Fibroblast of lung (primary cell): ENCODE data around the gene UBE4B. TPM values are rescaled to one million over a fixed set of nuclear protein-coding genes. Genes with fewer than 3 reads are reported as not detected.

Experiments used
- DNase-seq, 2 donors: peaks; one replicate each; pipeline versions ENCODE4 v3.0.0 to v3.0.0-alpha.2; 2010; ENCODE audit warnings: low read depth in 2 of 2
- H2AFZ ChIP-seq: 2 replicates; pipeline ENCODE4 v1.5.1; 2012; ENCODE audit warnings: low read length, control low read depth, inconsistent platforms
- H3K27ac ChIP-seq: 2 replicates; pipeline ENCODE4 v1.5.1; 2011; ENCODE audit warnings: low read length, control low read depth; ENCODE audit not compliant: insufficient read depth
- H3K27me3 ChIP-seq: 2 replicates; pipeline ENCODE4 v1.5.1; 2011; ENCODE audit warnings: mild to moderate bottlenecking, low read length; ENCODE audit not compliant: control insufficient read depth, insufficient read depth
- H3K36me3 ChIP-seq: 2 replicates; pipeline ENCODE4 v1.5.1; 2011; ENCODE audit warnings: low read length; ENCODE audit not compliant: control insufficient read depth, insufficient read depth
- H3K4me1 ChIP-seq: 2 replicates; pipeline ENCODE4 v1.5.1; 2011; ENCODE audit warnings: low read length; ENCODE audit not compliant: control insufficient read depth, insufficient read depth; ENCODE audit errors: extremely low read depth
- H3K4me2 ChIP-seq: 2 replicates; pipeline ENCODE4 v1.5.1; 2011; ENCODE audit warnings: low read length, control low read depth; ENCODE audit not compliant: insufficient read depth; ENCODE audit errors: extremely low read depth
- H3K4me3 ChIP-seq, 4 experiments: fragments of 200-600 bp in 1 of 4; sonication (generic) in 1 of 4; replicated peaks in 1 of 4; 2 replicates each; pipeline ENCODE4 v1.5.1; 2011 to 2016; ENCODE audit warnings: low read length in 4 of 4, low read depth in 3 of 4, mild to moderate bottlenecking in 3 of 4, control low read depth in 2 of 4, inconsistent platforms in 1 of 4, mixed read lengths in 1 of 4; ENCODE audit not compliant: insufficient read depth in 1 of 4; ENCODE audit errors: control extremely low read depth in 1 of 4
- H3K79me2 ChIP-seq: 2 replicates; pipeline ENCODE4 v1.5.1; 2012; ENCODE audit warnings: mild to moderate bottlenecking, low read length, inconsistent platforms; ENCODE audit not compliant: control insufficient read depth, insufficient read depth
- H3K9ac ChIP-seq: 2 replicates; pipeline ENCODE4 v1.5.1; 2011; ENCODE audit warnings: mild to moderate bottlenecking, low read length, control low read depth; ENCODE audit not compliant: insufficient read depth
- H3K9me3 ChIP-seq: 2 replicates; pipeline ENCODE4 v1.5.1; 2012; ENCODE audit warnings: low read depth, low read length; ENCODE audit not compliant: control insufficient read depth, insufficient read depth
- H4K20me1 ChIP-seq: 2 replicates; pipeline ENCODE4 v1.5.1; 2011; ENCODE audit warnings: low read length; ENCODE audit not compliant: control insufficient read depth, insufficient read depth; ENCODE audit errors: extremely low read depth
- EZH2 ChIP-seq: IDR thresholded peaks from 2 replicates; pipeline ENCODE4 v1.5.1; 2012; ENCODE audit warnings: low read length, control low read depth, mild to moderate bottlenecking; ENCODE audit errors: missing control alignments
- polyA plus RNA-seq, 2 donors: library from polyadenylated mRNA; depleted of rRNA in 1 of 2; stranded (reverse) in 1 of 2; unstranded in 1 of 2; fragments of >200 nt; gene quantifications; 2 replicates each; pipeline ENCODE4 v1.2.1, GENCODE V29; 2011 to 2012; ENCODE audit warnings: missing spikeins in 1 of 2
- total RNA-seq: library from RNA; depleted of rRNA; stranded (reverse); fragments of >200 nt; gene quantifications from 2 replicates; pipeline ENCODE4 v1.2.1, GENCODE V29; 2014
- TF ChIP-seq, protein P1 (sequence below), 2 donors: IDR thresholded peaks in 1 of 2; conservative IDR thresholded peaks in 1 of 2; 1 replicate in 1 of 2; 2 replicates in 1 of 2; pipeline ENCODE4 v1.5.1; 2011 to 2012; ENCODE audit warnings: low read length in 2 of 2, control low read depth in 1 of 2, inconsistent platforms in 1 of 2, low read depth in 1 of 2, mild to moderate bottlenecking in 1 of 2

Gene UBE4B
- total and polyA plus RNA-seq, 2 donors (not counting 1 experiment from before 2014, with no cell fraction given) = 21.9 to 30.7 TPM

GRCh38 chr1:10007169-10007568 is 25.6 kb upstream of the UBE4B start:
- H3K9ac ChIP-seq = no peak overlapping the region
- H3K27me3 ChIP-seq = no peaks in the 10 kb centered on the region
- H3K4me1 ChIP-seq = no peaks in the 10 kb centered on the region
- H4K20me1 ChIP-seq = no peaks in the 10 kb centered on the region
- H3K27ac ChIP-seq = no peak overlapping the region
- no peaks in the 10 kb centered on the region for H3K9me3 ChIP-seq
- no peaks in the 10 kb centered on the region for H3K36me3 ChIP-seq
- no peak for DNase-seq
- no peak overlapping the region for H3K4me3 ChIP-seq
- H3K79me2 ChIP-seq = no peaks in the 10 kb centered on the region
- no peak overlapping the region for H2AFZ ChIP-seq
- TF ChIP-seq EZH2 = no peak
- TF ChIP-seq, protein P1, sequence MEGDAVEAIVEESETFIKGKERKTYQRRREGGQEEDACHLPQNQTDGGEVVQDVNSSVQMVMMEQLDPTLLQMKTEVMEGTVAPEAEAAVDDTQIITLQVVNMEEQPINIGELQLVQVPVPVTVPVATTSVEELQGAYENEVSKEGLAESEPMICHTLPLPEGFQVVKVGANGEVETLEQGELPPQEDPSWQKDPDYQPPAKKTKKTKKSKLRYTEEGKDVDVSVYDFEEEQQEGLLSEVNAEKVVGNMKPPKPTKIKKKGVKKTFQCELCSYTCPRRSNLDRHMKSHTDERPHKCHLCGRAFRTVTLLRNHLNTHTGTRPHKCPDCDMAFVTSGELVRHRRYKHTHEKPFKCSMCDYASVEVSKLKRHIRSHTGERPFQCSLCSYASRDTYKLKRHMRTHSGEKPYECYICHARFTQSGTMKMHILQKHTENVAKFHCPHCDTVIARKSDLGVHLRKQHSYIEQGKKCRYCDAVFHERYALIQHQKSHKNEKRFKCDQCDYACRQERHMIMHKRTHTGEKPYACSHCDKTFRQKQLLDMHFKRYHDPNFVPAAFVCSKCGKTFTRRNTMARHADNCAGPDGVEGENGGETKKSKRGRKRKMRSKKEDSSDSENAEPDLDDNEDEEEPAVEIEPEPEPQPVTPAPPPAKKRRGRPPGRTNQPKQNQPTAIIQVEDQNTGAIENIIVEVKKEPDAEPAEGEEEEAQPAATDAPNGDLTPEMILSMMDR (conservative IDR thresholded peaks at IDR 0.05 in 1 of 2, IDR thresholded peaks at IDR 0.05 in 1 of 2; ENCODE audit: low read depth in 1 of 2, low read length in 2 of 2) = no peak
- H3K4me2 ChIP-seq = no peak overlapping the region

DNA sequence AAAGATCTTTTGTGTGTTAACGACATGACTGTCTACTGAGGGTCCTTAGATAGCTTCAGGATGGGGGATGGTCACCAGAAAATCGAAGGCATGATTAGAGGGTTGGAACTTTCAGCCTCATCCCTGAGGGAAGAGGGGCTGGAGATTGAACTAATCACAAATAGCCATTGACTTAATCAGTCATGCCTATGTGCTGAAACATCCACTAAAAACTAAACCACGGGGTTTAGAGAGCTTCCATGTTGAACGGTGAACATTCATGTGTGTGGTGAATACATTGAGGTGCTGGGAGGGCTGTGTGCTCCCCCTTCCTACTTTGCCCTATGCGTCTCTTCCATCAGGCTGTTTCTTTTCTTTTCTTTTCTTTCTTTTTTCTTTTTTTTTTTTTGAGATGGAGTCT is 18.7 kb upstream of the UBE4B start:
- TF ChIP-seq, protein P1 (conservative IDR thresholded peaks at IDR 0.05 in 1 of 2, IDR thresholded peaks at IDR 0.05 in 1 of 2; ENCODE audit: low read depth in 1 of 2, low read length in 2 of 2) = no peak
- TF ChIP-seq EZH2 = no peak
- no peak overlapping the region for H3K27ac ChIP-seq

GRCh38 chr1:10019561-10019960 is 13.2 kb upstream of the UBE4B start:
- H3K9me3 ChIP-seq = no peaks in the 10 kb centered on the region
- no peaks in the 10 kb centered on the region for H3K27me3 ChIP-seq
- H3K4me2 ChIP-seq = no peak overlapping the region
- H3K79me2 ChIP-seq = no peaks in the 10 kb centered on the region
- H4K20me1 ChIP-seq = no peaks in the 10 kb centered on the region
- no peak for DNase-seq
- no peak overlapping the region for H2AFZ ChIP-seq
- H3K9ac ChIP-seq = no peak overlapping the region
- no peak for TF ChIP-seq EZH2
- TF ChIP-seq, protein P1 (conservative IDR thresholded peaks at IDR 0.05 in 1 of 2, IDR thresholded peaks at IDR 0.05 in 1 of 2; ENCODE audit: low read depth in 1 of 2, low read length in 2 of 2) = no peak
- H3K36me3 ChIP-seq = no peaks in the 10 kb centered on the region
- no peak overlapping the region for H3K4me3 ChIP-seq
- H3K4me1 ChIP-seq = no peaks in the 10 kb centered on the region
- H3K27ac ChIP-seq = no peak overlapping the region

More for the DNA sequence above, 18.7 kb upstream of the UBE4B start:
- Histone ChIP-seq H2AFZ (no peak overlapping the region), H3K9ac (no peak overlapping the region), H3K79me2 (no peaks in the 10 kb centered on the region), H3K4me2 (no peak overlapping the region), H3K4me1 (no peaks in the 10 kb centered on the region), H4K20me1 (no peaks in the 10 kb centered on the region), H3K4me3 (no peak overlapping the region), H3K36me3 (no peaks in the 10 kb centered on the region), H3K27me3 (no peaks in the 10 kb centered on the region), H3K9me3 (no peaks in the 10 kb centered on the region)
- DNase-seq = no peak
